Activated T-helper 2 cell treated with anti-CD3 and anti-CD28 coated beads, Interferon-gamma antibody, Interleukin-2, Interleukin-4, amounts not matched to agents 10 μg/mL and 5 μg/mL and 100 μg/mL, durations not matched to agents 14 hours and 24 hours and 36 hours (primary cell): ENCODE results near the gene MYMK. TPM values are rescaled to one million over a fixed set of nuclear protein-coding genes. Genes with fewer than 3 reads are reported as not detected.

Source experiments
- DNase-seq: peaks from one replicate; pipeline ENCODE4 v3.0.0; 2021; ENCODE audit warnings: low spot score
- H3K27ac Mint-ChIP-seq: one replicate; pipeline ENCODE4 v1.8.0; 2021; ENCODE audit warnings: mixed read lengths
- H3K27me3 Mint-ChIP-seq: one replicate; pipeline ENCODE4 v1.8.0; 2021; ENCODE audit warnings: low read depth, mixed read lengths
- H3K36me3 Mint-ChIP-seq: one replicate; pipeline ENCODE4 v1.8.0; 2021; ENCODE audit warnings: low read depth, mixed read lengths
- H3K4me1 Mint-ChIP-seq: one replicate; pipeline ENCODE4 v1.8.0; 2021; ENCODE audit warnings: low read depth, mixed read lengths
- H3K4me3 Mint-ChIP-seq: one replicate; pipeline ENCODE4 v1.8.0; 2021; ENCODE audit warnings: low read depth, mild to moderate bottlenecking, moderate library complexity, mixed read lengths
- H3K9me3 Mint-ChIP-seq: one replicate; pipeline ENCODE4 v1.8.0; 2021; ENCODE audit warnings: mixed read lengths
- intact Hi-C: fragments of 100-400 bp; cut with micrococcal nuclease; formaldehyde crosslinking; loops from one replicate; pipeline ENCODE4 v1.15.1; 2023
- total RNA-seq: library from RNA; stranded (reverse); gene quantifications from 2 replicates; pipeline ENCODE4 v1.2.3, GENCODE V29; 2022

MYMK gene
- total RNA-seq, 1 donor from 2014 or later = not detected

DNA sequence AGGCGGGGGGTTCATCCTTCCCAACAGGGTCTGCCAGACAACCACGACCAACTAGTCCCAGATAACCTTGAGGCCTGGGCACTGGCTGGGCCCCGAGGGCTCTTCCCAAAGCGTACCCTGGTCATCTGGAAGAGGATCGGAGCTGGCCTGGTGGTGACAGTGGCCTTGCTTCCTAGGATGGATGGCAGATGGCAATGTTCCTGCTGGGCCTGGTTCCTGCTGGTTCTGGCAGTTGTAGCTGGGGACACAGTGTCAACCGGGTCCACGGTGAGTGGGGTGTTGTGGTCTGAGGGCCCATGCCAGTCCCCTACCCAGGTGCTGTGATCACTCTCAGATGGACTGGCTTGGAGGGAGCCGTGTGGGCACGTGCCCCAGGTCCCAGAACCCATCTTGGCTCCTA lies 11.8 kb upstream of the MYMK start:
- H3K36me3 Mint-ChIP-seq = no peaks in the 10 kb centered on the region
- H3K4me3 Mint-ChIP-seq = no peak overlapping the region
- no peaks in the 10 kb centered on the region for H3K9me3 Mint-ChIP-seq
- H3K27ac Mint-ChIP-seq = no peak overlapping the region
- intact Hi-C loops = no loop called here
- no peak for DNase-seq
- peaks cover 16% of the 10 kb centered on the region for H3K27me3 Mint-ChIP-seq
- H3K4me1 Mint-ChIP-seq = no peaks in the 10 kb centered on the region

DNA sequence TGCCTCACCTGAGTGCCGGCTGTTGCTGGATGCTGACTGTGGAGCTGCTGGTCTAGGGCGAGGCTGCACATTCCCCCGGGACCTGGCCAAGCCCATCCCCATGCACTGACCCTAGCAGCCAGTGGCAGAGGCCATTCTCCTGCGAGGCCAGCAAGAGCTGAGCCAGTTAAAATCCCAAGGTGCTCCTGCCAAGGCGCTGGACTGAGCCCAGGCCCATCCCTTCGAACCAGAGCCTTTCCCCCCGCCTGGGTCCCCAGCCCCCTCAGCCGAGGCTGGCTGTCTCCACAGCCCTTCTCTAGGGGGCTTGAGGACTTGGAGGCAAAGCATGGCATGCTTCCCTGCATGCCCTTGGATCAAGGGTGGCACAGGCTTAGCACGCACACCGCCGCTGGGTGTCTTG lies 11.3 kb upstream of the MYMK start:
- intact Hi-C loops = no loop called here
- Mint-ChIP-seq H3K4me1 (no peaks in the 10 kb centered on the region), H3K4me3 (no peak overlapping the region), H3K27ac (no peak overlapping the region), H3K9me3 (no peaks in the 10 kb centered on the region), H3K27me3 (peaks cover 16% of the 10 kb centered on the region), H3K36me3 (no peaks in the 10 kb centered on the region)
- no peak for DNase-seq

GRCh38 chr9:133535306-133535877 lies 10.6 kb upstream of the MYMK start:
- DNase-seq = no peak
- no peaks in the 10 kb centered on the region for H3K9me3 Mint-ChIP-seq
- no peaks in the 10 kb centered on the region for H3K4me1 Mint-ChIP-seq
- peaks cover 16% of the 10 kb centered on the region for H3K27me3 Mint-ChIP-seq
- intact Hi-C loops = no loop called here
- H3K36me3 Mint-ChIP-seq = no peaks in the 10 kb centered on the region
- H3K27ac Mint-ChIP-seq = no peak overlapping the region
- H3K4me3 Mint-ChIP-seq = no peak overlapping the region

DNA sequence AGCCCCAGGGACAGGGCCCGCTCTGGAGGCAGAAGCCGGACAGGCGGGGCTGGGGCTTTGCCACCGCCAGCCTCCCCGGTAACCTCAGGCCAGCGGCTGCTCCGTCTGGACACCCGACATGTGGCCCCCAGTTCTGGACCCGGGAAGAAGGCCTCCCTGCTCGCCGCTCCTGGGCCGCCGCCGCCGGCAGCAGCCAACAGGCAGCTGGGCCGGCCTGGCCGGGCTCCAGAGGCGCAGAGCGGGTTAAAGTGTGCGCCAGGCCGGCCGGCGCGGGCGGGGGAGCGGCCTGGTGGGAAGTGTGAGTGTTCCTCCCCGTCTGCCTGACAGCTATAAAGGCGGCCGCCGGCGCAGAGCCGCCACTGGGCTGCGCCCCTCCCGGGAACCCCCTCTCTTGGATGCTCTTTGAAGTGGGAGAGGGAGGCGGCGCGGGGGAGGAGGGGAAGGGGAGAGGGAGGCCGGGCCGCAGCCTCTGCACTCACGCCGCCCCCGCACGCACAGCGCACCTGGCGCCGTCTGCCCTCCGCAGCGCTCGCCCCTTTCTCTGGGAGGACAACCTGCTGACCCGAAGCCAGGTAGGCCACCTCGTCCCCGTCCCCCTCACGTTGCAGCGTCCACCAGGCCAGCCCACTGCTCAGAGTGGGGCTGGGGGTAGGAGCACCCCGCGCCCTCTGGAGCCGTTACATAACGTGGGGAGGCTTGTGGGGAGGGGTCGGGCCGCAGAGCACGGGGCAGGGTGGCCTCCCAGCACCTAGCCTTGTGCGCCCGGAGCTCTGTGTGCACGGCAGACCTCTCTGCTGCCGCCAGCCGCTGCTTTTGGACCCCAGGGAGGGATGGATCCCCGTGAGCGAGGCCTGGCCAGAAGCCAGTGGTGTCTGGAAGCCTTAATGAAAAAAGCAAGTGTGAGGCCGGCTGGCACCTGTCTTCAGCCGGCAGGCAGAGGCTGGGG lies 9.9 kb upstream of the MYMK start, which contains the start of gene ADAMTSL2:
Gene ADAMTSL2, plus strand, starts transcription at position 359 of the 946 bp plus-strand sequence. CDS start 2,009 bp downstream, outside the sequence.
- no peaks in the 10 kb centered on the region for H3K4me1 Mint-ChIP-seq
- no peaks in the 10 kb centered on the region for H3K9me3 Mint-ChIP-seq
- intact Hi-C loops = loop anchor here (5.0 kb wide), 1 partner anchor 193 kb away; no protein-coding TSS in a partner anchor
- no peak for DNase-seq
- no peak within 1 kb of the TSS for H3K27ac Mint-ChIP-seq
- peaks cover 16% of the 10 kb centered on the region for H3K27me3 Mint-ChIP-seq
- H3K4me3 Mint-ChIP-seq = no peak within 1 kb of the TSS
- no peaks in the 10 kb centered on the region for H3K36me3 Mint-ChIP-seq

DNA sequence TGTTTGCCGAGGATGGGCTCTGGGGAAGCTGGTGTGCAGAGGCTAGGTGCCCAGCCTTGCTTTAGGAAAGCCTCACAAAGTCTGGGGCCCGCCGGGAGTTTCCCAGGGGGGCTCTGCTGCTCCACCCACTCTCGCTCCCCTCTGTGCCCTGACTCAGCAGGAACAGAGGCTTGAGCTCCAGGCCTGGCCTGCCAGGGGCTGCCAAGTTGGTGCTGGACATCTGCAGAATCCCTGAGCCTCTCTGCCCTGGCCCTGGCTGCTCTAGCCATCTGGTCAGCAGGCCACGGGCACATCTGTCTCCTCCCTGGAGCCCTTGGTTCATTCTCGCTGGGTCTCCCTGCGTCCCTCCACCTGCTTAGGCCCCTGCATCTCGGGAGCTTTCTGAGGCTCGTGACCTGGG lies 9.1 kb upstream of the MYMK start:
- Mint-ChIP-seq H3K27ac (no peak overlapping the region), H3K4me1 (no peaks in the 10 kb centered on the region), H3K9me3 (no peaks in the 10 kb centered on the region), H3K36me3 (no peaks in the 10 kb centered on the region), H3K27me3 (peaks cover 16% of the 10 kb centered on the region), H3K4me3 (no peak overlapping the region)
- intact Hi-C loops = loop anchor here (5.0 kb wide), 1 partner anchor 193 kb away; no protein-coding TSS in a partner anchor
- DNase-seq = no peak

DNA sequence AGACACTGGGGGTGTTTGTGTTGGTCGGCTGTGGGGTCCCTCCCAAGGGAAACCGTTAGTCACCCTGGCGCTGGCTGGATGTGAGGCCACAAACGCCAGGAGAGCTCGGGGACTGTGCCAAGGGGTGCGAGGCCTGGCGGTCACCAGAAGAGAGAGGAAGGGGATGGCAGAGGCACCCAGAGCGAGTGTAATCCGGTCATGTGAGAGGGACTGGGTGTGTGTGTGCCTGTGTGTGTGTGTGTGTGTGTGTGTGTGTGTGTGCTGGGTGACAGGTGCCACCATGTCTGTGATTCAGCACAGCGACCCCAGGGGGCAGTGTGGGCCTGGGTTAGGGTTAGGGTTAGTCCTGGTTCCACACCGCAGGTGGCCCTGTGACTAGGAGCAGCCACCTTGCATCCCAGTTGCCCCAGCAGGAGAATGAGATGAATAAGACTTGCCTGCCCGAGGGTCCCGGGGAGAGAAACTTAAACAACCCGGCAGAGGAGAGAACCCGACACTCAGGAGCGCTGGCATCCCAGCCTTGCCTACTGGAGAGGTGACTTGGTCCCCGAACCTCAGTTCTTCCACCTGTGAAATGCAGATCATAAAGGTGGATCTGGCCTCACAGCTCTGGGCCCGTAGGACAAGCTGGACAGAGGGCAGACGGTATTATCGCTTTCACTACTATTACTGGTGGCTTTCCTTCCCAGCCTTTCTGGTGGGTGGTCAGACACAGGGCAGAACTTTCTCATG lies 8.3 kb upstream of the MYMK start:
- intact Hi-C loops = loop anchor here (5.0 kb wide), 1 partner anchor 194 kb away; no protein-coding TSS in a partner anchor

GRCh38 chr9:133531293-133531692 lies 6.5 kb upstream of the MYMK start:
- no peaks in the 10 kb centered on the region for H3K36me3 Mint-ChIP-seq
- DNase-seq = no peak
- H3K9me3 Mint-ChIP-seq = no peaks in the 10 kb centered on the region
- intact Hi-C loops = loop anchor here (5.0 kb wide), 1 partner anchor 196 kb away; no protein-coding TSS in a partner anchor
- H3K4me1 Mint-ChIP-seq = no peaks in the 10 kb centered on the region
- peaks cover 16% of the 10 kb centered on the region for H3K27me3 Mint-ChIP-seq
- no peak overlapping the region for H3K27ac Mint-ChIP-seq
- no peak overlapping the region for H3K4me3 Mint-ChIP-seq

More for the DNA sequence above, 8.3 kb upstream of the MYMK start:
- peak; percentile 53 for DNase-seq
- Mint-ChIP-seq H3K27ac (no peak overlapping the region), H3K27me3 (peaks cover 16% of the 10 kb centered on the region), H3K9me3 (no peaks in the 10 kb centered on the region), H3K4me3 (no peak overlapping the region), H3K4me1 (no peaks in the 10 kb centered on the region), H3K36me3 (no peaks in the 10 kb centered on the region)

GRCh38 chr9:133529874-133530273 lies 5.1 kb upstream of the MYMK start:
- H3K4me1 Mint-ChIP-seq = no peaks in the 10 kb centered on the region
- peaks cover 12% of the 10 kb centered on the region for H3K27me3 Mint-ChIP-seq
- no peaks in the 10 kb centered on the region for H3K36me3 Mint-ChIP-seq
- H3K4me3 Mint-ChIP-seq = no peak overlapping the region
- no peaks in the 10 kb centered on the region for H3K9me3 Mint-ChIP-seq
- intact Hi-C loops = loop anchor here (5.0 kb wide), 1 partner anchor 197 kb away; no protein-coding TSS in a partner anchor
- no peak for DNase-seq
- no peak overlapping the region for H3K27ac Mint-ChIP-seq

GRCh38 chr9:133529457-133529856 lies 4.7 kb upstream of the MYMK start:
- H3K4me3 Mint-ChIP-seq = no peak overlapping the region
- no peaks in the 10 kb centered on the region for H3K9me3 Mint-ChIP-seq
- peaks cover 12% of the 10 kb centered on the region for H3K27me3 Mint-ChIP-seq
- H3K36me3 Mint-ChIP-seq = no peaks in the 10 kb centered on the region
- DNase-seq = no peak
- H3K27ac Mint-ChIP-seq = no peak overlapping the region
- intact Hi-C loops = no loop called here
- no peaks in the 10 kb centered on the region for H3K4me1 Mint-ChIP-seq

DNA sequence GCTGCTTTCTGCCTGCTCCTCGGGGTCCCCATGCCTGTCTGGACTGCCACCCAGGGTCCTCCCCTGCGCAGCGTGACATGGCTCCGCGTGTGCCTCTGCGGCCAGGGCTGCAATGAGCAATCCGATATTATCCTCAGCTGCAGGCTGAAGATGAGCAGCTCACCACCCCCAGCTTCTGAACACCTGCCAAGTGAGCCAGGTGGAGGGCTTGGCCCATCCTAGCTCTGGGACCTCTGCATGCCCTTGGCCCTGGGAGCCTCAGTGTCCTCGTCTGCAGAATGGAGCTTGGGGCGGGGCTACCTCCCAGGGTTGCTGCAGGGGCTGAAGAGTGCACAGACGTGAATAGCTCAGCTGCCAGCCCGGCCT lies 4.1 kb upstream of the MYMK start:
- H3K36me3 Mint-ChIP-seq = no peaks in the 10 kb centered on the region
- H3K27ac Mint-ChIP-seq = no peak overlapping the region
- intact Hi-C loops = no loop called here
- H3K27me3 Mint-ChIP-seq = peaks cover 11% of the 10 kb centered on the region
- no peak for DNase-seq
- no peak overlapping the region for H3K4me3 Mint-ChIP-seq
- no peaks in the 10 kb centered on the region for H3K4me1 Mint-ChIP-seq
- H3K9me3 Mint-ChIP-seq = no peaks in the 10 kb centered on the region

DNA sequence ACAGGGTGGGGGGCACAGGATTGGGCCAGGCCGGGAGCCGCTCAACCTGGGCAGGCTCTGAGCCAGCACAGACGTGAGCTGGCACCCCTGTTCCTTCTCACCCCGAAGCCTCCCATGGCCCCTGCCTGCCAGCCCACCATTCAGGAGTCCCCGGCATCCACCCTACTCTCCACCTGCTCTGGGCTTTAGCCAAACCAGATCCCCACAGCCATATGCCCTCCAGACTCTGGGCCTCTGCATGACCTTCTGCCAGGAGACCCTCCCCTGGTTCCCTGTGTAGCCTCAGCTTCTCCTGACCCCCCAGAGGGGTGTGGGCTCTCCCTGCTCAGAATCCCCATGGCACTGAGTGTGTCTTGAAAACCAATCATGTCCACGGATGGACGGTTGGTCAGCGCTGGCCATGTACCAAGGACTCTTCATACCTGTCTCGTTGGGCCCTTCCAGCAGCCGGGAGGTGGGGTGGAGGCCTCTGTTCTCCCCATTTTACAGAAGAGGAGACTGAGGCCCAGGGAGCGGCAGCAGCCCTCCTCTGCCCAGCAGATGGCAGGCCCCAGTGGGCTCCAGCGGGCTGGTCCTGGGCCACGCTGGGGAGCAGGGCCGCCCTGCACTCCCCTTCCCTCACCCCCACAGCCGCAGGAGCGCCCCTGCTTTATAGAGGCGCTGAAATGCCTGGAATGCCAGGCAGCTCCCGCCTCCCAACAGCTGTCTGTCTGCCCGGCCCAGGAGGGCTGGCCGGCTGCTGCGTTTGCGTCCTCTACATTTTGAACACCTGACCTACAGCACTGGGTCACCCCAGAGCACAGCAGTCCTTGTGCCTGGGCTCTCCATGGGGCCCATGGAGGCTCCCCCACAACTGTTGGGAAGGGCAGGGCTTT lies 3.5 kb upstream of the MYMK start:
- intact Hi-C loops = no loop called here
- H3K36me3 Mint-ChIP-seq = no peaks in the 10 kb centered on the region

GRCh38 chr9:133527444-133527920 lies 2.7 kb upstream of the MYMK start:
- Mint-ChIP-seq H3K9me3 (no peaks in the 10 kb centered on the region), H3K36me3 (no peaks in the 10 kb centered on the region), H3K4me3 (no peak overlapping the region), H3K27me3 (no peaks in the 10 kb centered on the region), H3K27ac (no peak overlapping the region), H3K4me1 (no peaks in the 10 kb centered on the region)
- intact Hi-C loops = no loop called here
- DNase-seq = no peak

More for the DNA sequence above, 3.5 kb upstream of the MYMK start:
- Mint-ChIP-seq H3K4me3 (no peak overlapping the region), H3K9me3 (no peaks in the 10 kb centered on the region), H3K27me3 (peaks cover 7% of the 10 kb centered on the region), H3K4me1 (no peaks in the 10 kb centered on the region), H3K27ac (no peak overlapping the region)
- DNase-seq = no peak
